K562 (cell line): ENCODE data around the gene CRADD. TPM values are rescaled to one million over a fixed set of nuclear protein-coding genes. Genes with fewer than 3 reads are reported as not detected.

Source experiments
- ATAC-seq: fragments of 200-7000 bp; cut with Tn5 transposase; 3 replicates; pipeline ENCODE4 v1.9.1; 2020; ENCODE audit warnings: moderate library complexity
- BruUV-seq: library from RNA; stranded (reverse); fragments of 400-500 nt; replicated peaks from 2 replicates; lab custom pipeline; 2021; lab: Mats Ljungman, UMichigan
- CTCF ChIA-PET: fragments of 300-600 bp; formaldehyde crosslinking; extraction: SDS; loops from one replicate; lab custom pipeline; 2021; ENCODE audit warnings: low intra/inter-chr PET ratio; lab: Yijun Ruan, JAX
- POLR2A ChIA-PET: fragments of 300-600, 350-650 bp; sonication (Branson Sonifier 250); formaldehyde crosslinking; extraction: SDS; loops from one replicate; lab custom pipeline; 2021; ENCODE audit warnings: antibody characterized with exemption, inconsistent platforms; lab: Yijun Ruan, JAX
- DNase-seq, 4 experiments: peaks; one replicate each; pipeline versions ENCODE4 v3.0.0 to v3.0.0-alpha.2; 2011 to 2018; ENCODE audit warnings: low spot score in 3 of 4, mixed read lengths in 3 of 4; ENCODE audit errors: extremely low read depth in 1 of 4
- FAIRE-seq: peaks from 2 replicates; lab custom pipeline; 2011; peaks lifted over from hg19 to GRCh38; lab: Jason Lieb, UNC
- H2AFZ ChIP-seq: 2 replicates; pipeline ENCODE4 v1.6.0; 2011; ENCODE audit warnings: low read depth, low read length, control low read depth, inconsistent platforms
- H3K27ac ChIP-seq: fragments of 200-600 bp; 3 replicates; pipeline ENCODE4 v1.8.0; 2011; ENCODE audit warnings: low read depth, mild to moderate bottlenecking, control low read depth, inconsistent platforms, low read length, moderate library complexity, mixed read lengths; ENCODE audit errors: extremely low read depth
- H3K27me3 ChIP-seq, 2 experiments: fragments of 300-600 bp in 1 of 2; 2 replicates in 1 of 2; 3 replicates in 1 of 2; pipeline versions ENCODE4 v1.6.0 to v1.8.0; 2011; ENCODE audit warnings: inconsistent platforms in 2 of 2, low read length in 2 of 2, mild to moderate bottlenecking in 1 of 2, mixed read lengths in 1 of 2, moderate library complexity in 1 of 2; ENCODE audit not compliant: control insufficient read depth in 2 of 2, insufficient read depth in 2 of 2
- H3K36me3 ChIP-seq: fragments of 300-600 bp; 3 replicates; pipeline ENCODE4 v1.8.0; 2011; ENCODE audit warnings: mild to moderate bottlenecking, low read length, inconsistent platforms; ENCODE audit not compliant: control insufficient read depth, insufficient read depth
- H3K4me1 ChIP-seq, 2 experiments: fragments of 200-600 bp in 1 of 2; replicated peaks in 1 of 2; 2 replicates in 1 of 2; 3 replicates in 1 of 2; pipeline versions ENCODE4 v1.5.1 to v1.8.0; 2011; ENCODE audit warnings: inconsistent platforms in 2 of 2, low read length in 2 of 2, mild to moderate bottlenecking in 1 of 2, mixed read lengths in 1 of 2, moderate library complexity in 1 of 2; ENCODE audit not compliant: control insufficient read depth in 2 of 2, insufficient read depth in 2 of 2
- H3K4me2 ChIP-seq: 2 replicates; pipeline ENCODE4 v1.6.1; 2011; ENCODE audit warnings: low read length, control low read depth, inconsistent platforms, mixed read lengths; ENCODE audit not compliant: insufficient read depth
- H3K4me3 ChIP-seq: fragments of 200-600 bp; sonication (generic), shearing (Covaris generic); 2 replicates; pipeline ENCODE4 v1.5.1; 2016; ENCODE audit warnings: control low read depth, inconsistent platforms
- H3K79me2 ChIP-seq: fragments of 200-600 bp; 3 replicates; pipeline ENCODE4 v1.8.0; 2011; ENCODE audit warnings: low read length, inconsistent platforms; ENCODE audit not compliant: control insufficient read depth, insufficient read depth
- H3K9ac ChIP-seq, 2 experiments: 2 replicates each; pipeline versions ENCODE4 v1.6.0 to v1.6.1; 2011; ENCODE audit warnings: low read depth in 2 of 2, low read length in 2 of 2, control low read depth in 1 of 2, inconsistent platforms in 1 of 2, mild to moderate bottlenecking in 1 of 2, mixed read lengths in 1 of 2; ENCODE audit not compliant: insufficient read depth in 1 of 2
- H3K9me1 ChIP-seq: one replicate; pipeline ENCODE4 v1.6.0; 2011; ENCODE audit warnings: inconsistent platforms, mild to moderate bottlenecking, low read length, moderate library complexity; ENCODE audit not compliant: control insufficient read depth, insufficient read depth
- H3K9me3 ChIP-seq: replicated peaks from 2 replicates; pipeline ENCODE4 v1.5.1; 2011; ENCODE audit warnings: low read depth, low read length, inconsistent platforms; ENCODE audit not compliant: control insufficient read depth, insufficient read depth
- H4K20me1 ChIP-seq: replicated peaks from 2 replicates; pipeline ENCODE4 v1.6.1; 2011; ENCODE audit warnings: low read length, inconsistent platforms, mixed read lengths; ENCODE audit not compliant: control insufficient read depth, insufficient read depth
- CHCHD3 ChIP-seq: fragments of 250-450 bp; sonication (Bioruptor Pico); IDR thresholded peaks from 2 replicates; pipeline ENCODE4 v2.1.2; 2022; ENCODE audit warnings: mild to moderate bottlenecking
- HEY1 ChIP-seq: fragments of 250-450 bp; sonication (Bioruptor Pico); IDR thresholded peaks from 2 replicates; pipeline ENCODE4 v1.5.0; 2020; ENCODE audit warnings: mild to moderate bottlenecking, moderate library complexity, borderline replicate concordance
- HINFP ChIP-seq: fragments of 450-650 bp; conservative IDR thresholded peaks from 2 replicates; pipeline ENCODE4 v1.6.1; 2016; ENCODE audit warnings: missing genetic modification characterization, low read depth, mild to moderate bottlenecking, control low read depth, missing compliant biosample characterization
- NRF1 ChIP-seq, 2 experiments: fragments of 450-650 bp; IDR thresholded peaks in 1 of 2; conservative IDR thresholded peaks in 1 of 2; 2 replicates each; pipeline ENCODE4 v1.6.1; 2014; ENCODE audit warnings: mild to moderate bottlenecking in 2 of 2
- SREBF2 ChIP-seq: sonication (generic); formaldehyde crosslinking; IDR thresholded peaks from 2 replicates; pipeline ENCODE4 v1.4.0; 2020; ENCODE audit warnings: mild to moderate bottlenecking, missing genetic modification reagents
- TRIM28 ChIP-seq: fragments of 450-650 bp; IDR thresholded peaks from 2 replicates; pipeline ENCODE4 v1.6.1; 2017
- ZNF592 ChIP-seq: fragments of 450-650 bp; IDR thresholded peaks from 2 replicates; pipeline ENCODE4 v1.6.1; 2017; ENCODE audit warnings: antibody characterized with exemption, mild to moderate bottlenecking
- ZNF695 ChIP-seq: fragments of 450-650 bp; formaldehyde crosslinking; IDR thresholded peaks from 2 replicates; pipeline ENCODE4 v1.4.0; 2020; ENCODE audit warnings: mild to moderate bottlenecking, moderate library complexity
- WGBS: fragments of 100-300 bp; shearing (Covaris generic); methylation state at CpG from one replicate; pipeline ENCODE4 v1.1.6; 2016; ENCODE audit warnings: low coverage, mixed read lengths; ENCODE audit not compliant: insufficient coverage; ENCODE audit errors: missing lambda C conversion rate; 5-methylcytosine and 5-hydroxymethylcytosine counted together
- in situ Hi-C: fragments of 300-500 bp; cut with MboI; formaldehyde crosslinking; loops from 4 replicates; pipeline ENCODE4 v1.15.0; 2018; ENCODE audit warnings: inconsistent platforms, mixed read lengths
- intact Hi-C: fragments of 100-400 bp; cut with micrococcal nuclease; formaldehyde crosslinking; loops from 2 replicates; pipeline ENCODE4 v1.14.2; 2022
- polyA plus RNA-seq, 8 experiments: library from polyadenylated mRNA; depleted of rRNA in 4 of 8; stranded (reverse) in 5 of 8; unstranded in 3 of 8; fragments of >200 nt; fragmentation: Nextera tagmentation in 2 of 8; fragmentation: Illumina TruSeq in 1 of 8; extraction: Ambion mirVana in 2 of 8; extraction: Trizol in 1 of 8; gene quantifications; 2 replicates each; pipeline versions ENCODE4 v1.2.1 to v1.2.3, GENCODE V29; 2011 to 2014; ENCODE audit warnings: inconsistent platforms in 1 of 8, missing spikeins in 1 of 8
- total RNA-seq, 7 experiments: library from RNA; depleted of rRNA in 6 of 7; stranded (reverse); fragments of >200 nt in 6 of 7; fragmentation: Illumina TruSeq in 2 of 7; extraction: Trizol in 2 of 7; gene quantifications; 2 replicates each; pipeline versions ENCODE4 v1.2.1 to v1.2.3, GENCODE V29; 2011 to 2021; ENCODE audit warnings: low replicate concordance in 1 of 7

The CRADD gene
- total and polyA plus RNA-seq, 9 of the 15 experiments (the other 6 are each of a cell fraction or from before 2014, with no cell fraction given), result 20.5 to 41.1 (median 25.9) TPM

DNA sequence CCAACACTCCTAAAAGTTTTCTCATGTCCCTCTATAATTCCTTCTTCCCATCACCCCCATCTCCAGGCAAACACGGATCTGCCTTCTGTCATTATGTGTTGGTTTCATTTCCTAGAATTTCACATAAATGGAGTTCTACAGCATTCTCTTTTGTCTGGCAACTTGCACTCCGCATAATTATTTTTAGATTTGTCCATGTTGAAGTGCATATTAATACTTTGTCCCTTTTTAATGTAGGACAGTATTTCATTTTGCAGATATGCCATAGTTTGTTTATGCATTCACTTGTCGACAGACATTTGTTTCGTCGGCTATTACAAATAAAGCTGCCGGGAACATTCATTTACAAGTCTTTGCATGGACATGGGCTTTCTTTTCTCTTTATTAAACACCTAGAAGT, 150.0 kb downstream of the CRADD start:
- no peak overlapping the region for H2AFZ ChIP-seq
- CTCF ChIA-PET, result no interaction called here
- BruUV-seq, result no TSS peak

GRCh38 chr12:93827669-93828068, 150.5 kb downstream of the CRADD start:
- Histone ChIP-seq H3K9me3 (no peaks in the 10 kb centered on the region), H3K9me1 (no peaks in the 10 kb centered on the region), H3K27ac (no peak overlapping the region), H2AFZ (no peak overlapping the region), H3K36me3 (no peaks in the 10 kb centered on the region), H3K4me1 (0 out of 5 replicates have a peak, but pooled peaks cover 0 to 10% of the 10 kb centered on the region in 2 experiments), H3K27me3 (no peaks in the 10 kb centered on the region), H3K4me3 (no peak overlapping the region), H3K4me2 (no peak overlapping the region), H4K20me1 (no peaks in the 10 kb centered on the region), H3K9ac (no peak overlapping the region), H3K79me2 (no peaks in the 10 kb centered on the region)
- BruUV-seq, result no TSS peak
- intact Hi-C loops (no loop called here), in situ Hi-C loops (no loop called here)
- DNase-seq, result no peak
- CTCF ChIA-PET, result no interaction called here
- no peak for FAIRE-seq
- TF ChIP-seq CHCHD3 (CRISPR knock-in tag) (no peak), TRIM28 (no peak), HINFP (tag) (no peak), ZNF592 (no peak), HEY1 (CRISPR knock-in tag) (no peak)
- POLR2A ChIA-PET, result interaction anchor here (1.0 kb wide), 1 partner anchor 12 kb away, joined by 3 read pairs; no protein-coding TSS in a partner anchor
- WGBS, result 70% methylated on average over 2 of the region's 2 CpGs
- ATAC-seq, result no peak

More for the DNA sequence above, 150.0 kb downstream of the CRADD start:
- intact Hi-C loops, result no loop called here
- H3K27ac ChIP-seq, result no peak overlapping the region
- in situ Hi-C loops, result no loop called here
- no peak for DNase-seq
- 66% methylated on average over 6 of the region's 6 CpGs for WGBS
- no peaks in the 10 kb centered on the region for H3K9me1 ChIP-seq
- ATAC-seq, result no peak
- H3K4me1 ChIP-seq, result 0 out of 5 replicates have a peak, but pooled peaks cover 0 to 10% of the 10 kb centered on the region in 2 experiments
- H3K9ac ChIP-seq, result no peak overlapping the region
- no peaks in the 10 kb centered on the region for H3K9me3 ChIP-seq
- no peaks in the 10 kb centered on the region for H4K20me1 ChIP-seq
- no peaks in the 10 kb centered on the region for H3K36me3 ChIP-seq
- no peaks in the 10 kb centered on the region for H3K79me2 ChIP-seq
- FAIRE-seq, result no peak
- H3K27me3 ChIP-seq, result no peaks in the 10 kb centered on the region
- POLR2A ChIA-PET, result interaction anchor here (1.4 kb wide), 1 partner anchor 9 kb away, joined by 4 read pairs; no protein-coding TSS in a partner anchor
- no peak overlapping the region for H3K4me3 ChIP-seq
- H3K4me2 ChIP-seq, result no peak overlapping the region
- no peak for TF ChIP-seq NRF1 (conservative IDR thresholded peaks at IDR 0.05 in 1 of 2, IDR thresholded peaks at IDR 0.05 in 1 of 2)
- TF ChIP-seq ZNF695, result no peak
- no peak for TF ChIP-seq SREBF2 (CRISPR knock-in tag)
